GM23338 (cell line): Measurements from ENCODE around the gene UBE2F. TPM values are rescaled to one million over a fixed set of nuclear protein-coding genes. Genes with fewer than 3 reads are reported as not detected.

ENCODE experiments used
- ATAC-seq: fragments of 200-7000 bp; cut with Tn5 transposase; 3 replicates; pipeline ENCODE4 v1.9.1; 2020
- DNase-seq: peaks from one replicate; pipeline ENCODE4 v3.0.0-alpha.2; 2015; ENCODE audit warnings: low spot score
- H2AFZ ChIP-seq: fragments of 200-600 bp; sonication (generic); 2 replicates; pipeline ENCODE4 v1.8.0; 2016; ENCODE audit warnings: antibody characterized with exemption, mild to moderate bottlenecking, moderate library complexity
- H3F3A ChIP-seq: fragments of 200-600 bp; sonication (generic); replicated peaks from 2 replicates; pipeline ENCODE4 v1.8.0; 2017; ENCODE audit warnings: antibody characterized with exemption, mixed run types, low read depth
- H3K27ac ChIP-seq: fragments of 200-600 bp; sonication (generic); 2 replicates; pipeline ENCODE4 v1.6.1; 2016; ENCODE audit warnings: low read depth
- H3K27me3 ChIP-seq: fragments of 200-600 bp; sonication (generic); 2 replicates; pipeline ENCODE4 v1.8.0; 2016; ENCODE audit warnings: mild to moderate bottlenecking, mixed run types, moderate library complexity; ENCODE audit not compliant: insufficient read depth
- H3K36me3 ChIP-seq: fragments of 200-600 bp; sonication (generic); 2 replicates; pipeline ENCODE4 v1.8.0; 2016; ENCODE audit warnings: mild to moderate bottlenecking; ENCODE audit not compliant: insufficient read depth
- H3K4me1 ChIP-seq: fragments of 200-600 bp; sonication (generic); 2 replicates; pipeline ENCODE4 v1.8.0; 2016; ENCODE audit warnings: mild to moderate bottlenecking, moderate library complexity; ENCODE audit not compliant: insufficient read depth
- H3K4me2 ChIP-seq: fragments of 200-600 bp; sonication (generic); 2 replicates; pipeline ENCODE4 v1.7.1; 2017; ENCODE audit warnings: mixed run types
- H3K4me3 ChIP-seq: fragments of 200-600 bp; sonication (generic); 2 replicates; pipeline ENCODE4 v1.6.1; 2016; ENCODE audit warnings: mixed run types
- H3K79me2 ChIP-seq: fragments of 200-600 bp; sonication (generic); replicated peaks from 2 replicates; pipeline ENCODE4 v1.8.0; 2017; ENCODE audit warnings: mild to moderate bottlenecking; ENCODE audit not compliant: insufficient read depth
- H3K9me2 ChIP-seq: fragments of 200-600 bp; sonication (generic); 2 replicates; pipeline ENCODE4 v1.8.0; 2017; ENCODE audit not compliant: insufficient read depth
- H4K20me1 ChIP-seq: fragments of 200-600 bp; sonication (generic); replicated peaks from 2 replicates; pipeline ENCODE4 v1.8.0; 2017; ENCODE audit warnings: mild to moderate bottlenecking; ENCODE audit not compliant: insufficient read depth
- H3K27ac Mint-ChIP-seq: 2 replicates; pipeline ENCODE4 v1.8.0; 2020; ENCODE audit warnings: inconsistent platforms, mild to moderate bottlenecking, moderate library complexity, mixed read lengths
- H3K27me3 Mint-ChIP-seq: 3 replicates; pipeline ENCODE4 v1.8.0; 2022; ENCODE audit warnings: low read depth, mild to moderate bottlenecking, moderate library complexity, mixed read lengths, inconsistent platforms; ENCODE audit not compliant: insufficient read depth, poor library complexity
- H3K36me3 Mint-ChIP-seq: 3 replicates; pipeline ENCODE4 v1.8.0; 2021; ENCODE audit warnings: low read depth, mild to moderate bottlenecking, inconsistent platforms, moderate library complexity, mixed read lengths
- H3K4me1 Mint-ChIP-seq: 3 replicates; pipeline ENCODE4 v1.8.0; 2020; ENCODE audit warnings: mild to moderate bottlenecking, inconsistent platforms, mixed read lengths
- H3K4me3 Mint-ChIP-seq: 3 replicates; pipeline ENCODE4 v1.8.0; 2021; ENCODE audit warnings: moderate library complexity, mild to moderate bottlenecking, inconsistent platforms, mixed read lengths
- H3K9me3 Mint-ChIP-seq: 3 replicates; pipeline ENCODE4 v1.8.0; 2020; ENCODE audit warnings: moderate library complexity, mild to moderate bottlenecking, inconsistent platforms, mixed read lengths
- CREB1 ChIP-seq: fragments of 250-450 bp; sonication (Bioruptor Pico); IDR thresholded peaks from 2 replicates; pipeline ENCODE4 v1.5.0; 2020; ENCODE audit warnings: low read depth, mild to moderate bottlenecking, moderate library complexity
- ETS1 ChIP-seq: IDR thresholded peaks from 2 replicates; pipeline ENCODE4 v1.6.1; 2016; ENCODE audit warnings: antibody characterized with exemption
- EZH2 ChIP-seq: fragments of 200-600 bp; sonication (generic); IDR thresholded peaks from one replicate; pipeline ENCODE4 v1.8.0; 2017; ENCODE audit warnings: antibody characterized with exemption, mild to moderate bottlenecking, low read depth; ENCODE audit not compliant: unreplicated experiment
- EZH2phosphoT487 ChIP-seq: fragments of 200-600 bp; sonication (generic); IDR thresholded peaks from one replicate; pipeline ENCODE4 v1.8.1; 2018; ENCODE audit warnings: antibody characterized with exemption; ENCODE audit not compliant: unreplicated experiment
- JUNB ChIP-seq: IDR thresholded peaks from one replicate; pipeline ENCODE4 v1.6.1; 2016; ENCODE audit warnings: antibody characterized with exemption; ENCODE audit not compliant: unreplicated experiment
- NANOG ChIP-seq: IDR thresholded peaks from 2 replicates; pipeline ENCODE4 v1.6.1; 2016; ENCODE audit warnings: antibody characterized with exemption, borderline replicate concordance
- POLR2AphosphoS5 ChIP-seq: IDR thresholded peaks from 2 replicates; pipeline ENCODE4 v1.6.1; 2016; ENCODE audit warnings: antibody characterized with exemption, low read depth
- STAT1 ChIP-seq: IDR thresholded peaks from one replicate; pipeline ENCODE4 v1.6.1; 2016; ENCODE audit warnings: antibody characterized with exemption; ENCODE audit not compliant: unreplicated experiment
- ZNF114 ChIP-seq: fragments of 250-450 bp; sonication (Bioruptor Pico); IDR thresholded peaks from 2 replicates; pipeline ENCODE4 v1.5.0; 2020; ENCODE audit warnings: mild to moderate bottlenecking, moderate library complexity
- ZNF462 ChIP-seq: fragments of 250-450 bp; sonication (Bioruptor Pico); IDR thresholded peaks from 2 replicates; pipeline ENCODE4 v1.5.0; 2020; ENCODE audit warnings: mild to moderate bottlenecking, moderate library complexity
- polyA plus RNA-seq: library from polyadenylated mRNA; unstranded; fragments of >200 nt; fragmentation: Nextera tagmentation; extraction: Ambion mirVana; gene quantifications from 2 replicates; pipeline ENCODE4 v1.2.1, GENCODE V29; 2016
- total RNA-seq: library from RNA; depleted of rRNA; stranded (reverse); fragments of >200 nt; shearing (Covaris generic); gene quantifications from 2 replicates; pipeline ENCODE4 v1.2.3, GENCODE V29; 2014
- TF ChIP-seq, protein P1 (sequence below), 2 experiments: fragments of 200-600 bp in 1 of 2; sonication (generic) in 1 of 2; conservative IDR thresholded peaks; 2 replicates each; pipeline versions ENCODE4 v1.5.1 to v1.6.1; 2016 to 2017; ENCODE audit warnings: antibody characterized with exemption in 2 of 2, low read depth in 2 of 2, mild to moderate bottlenecking in 2 of 2, moderate library complexity in 1 of 2

UBE2F gene
- total and polyA plus RNA-seq, 2 experiments from 2014 or later = 98.2 to 106 TPM

DNA sequence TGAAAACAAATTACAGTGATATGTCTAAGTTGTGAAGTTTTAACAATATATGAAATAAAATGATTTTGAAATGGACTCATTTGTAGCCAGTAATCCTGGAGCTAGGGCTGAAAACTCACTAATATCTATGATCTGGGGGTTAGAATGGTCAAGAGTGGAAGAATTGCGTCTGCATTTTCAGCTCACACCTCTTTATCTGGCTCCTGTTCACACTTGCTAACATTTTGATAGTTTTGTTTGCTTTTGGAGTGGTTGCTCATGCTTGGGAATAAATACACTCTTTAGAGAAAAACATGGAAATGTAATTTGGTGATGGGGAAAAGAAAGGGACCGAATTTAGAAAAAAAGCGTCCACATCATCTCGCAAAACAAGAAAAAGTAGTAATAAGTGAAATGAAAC lies 30.7 kb downstream of the UBE2F start:
- no peak overlapping the region for H3K27ac Mint-ChIP-seq
- DNase-seq = no peak
- Histone ChIP-seq H3K4me3 (no peak overlapping the region), H2AFZ (no peak overlapping the region), H3K27ac (no peak overlapping the region), H3K9me2 (no peaks in the 10 kb centered on the region), H3F3A (no peaks in the 10 kb centered on the region), H3K4me1 (no peaks in the 10 kb centered on the region), H3K4me2 (no peak overlapping the region), H4K20me1 (no peaks in the 10 kb centered on the region; the same call in 1 of the 2 replicates), H3K79me2 (0 out of 2 replicates have a peak, but pooled peaks cover 6% of the 10 kb centered on the region), H3K36me3 (no peaks in the 10 kb centered on the region), H3K27me3 (no peaks in the 10 kb centered on the region)
- peaks cover 11% of the 10 kb centered on the region; the same call in 2 of the 3 replicates for H3K9me3 Mint-ChIP-seq
- ATAC-seq = no peak
- peaks cover 1% of the 10 kb centered on the region for H3K27me3 Mint-ChIP-seq
- no peak overlapping the region for H3K4me3 Mint-ChIP-seq
- no peak for TF ChIP-seq ZNF114 (CRISPR knock-in tag)
- no peaks in the 10 kb centered on the region for H3K4me1 Mint-ChIP-seq
- H3K36me3 Mint-ChIP-seq = peaks cover 27% of the 10 kb centered on the region

GRCh38 chr2:237998530-237998929 lies 31.7 kb downstream of the UBE2F start:
- H3K4me1 Mint-ChIP-seq = no peaks in the 10 kb centered on the region
- Histone ChIP-seq H3K4me2 (no peak overlapping the region), H4K20me1 (peaks cover 4% of the 10 kb centered on the region)

More at GRCh38 chr2:237998530-237998929, 31.7 kb downstream of the UBE2F start:
- peaks cover 24% of the 10 kb centered on the region for H3K36me3 Mint-ChIP-seq
- Histone ChIP-seq H3F3A (no peaks in the 10 kb centered on the region), H3K9me2 (no peaks in the 10 kb centered on the region), H3K27me3 (no peaks in the 10 kb centered on the region), H3K79me2 (0 out of 2 replicates have a peak, but pooled peaks cover 6% of the 10 kb centered on the region), H3K4me1 (no peaks in the 10 kb centered on the region), H3K4me3 (no peak overlapping the region), H2AFZ (no peak overlapping the region), H3K27ac (no peak overlapping the region), H3K36me3 (no peaks in the 10 kb centered on the region)
- H3K4me3 Mint-ChIP-seq = no peak overlapping the region
- peaks cover 11% of the 10 kb centered on the region; the same call in 2 of the 3 replicates for H3K9me3 Mint-ChIP-seq
- no peak for ATAC-seq
- H3K27ac Mint-ChIP-seq = no peak overlapping the region; the same call in 1 of the 2 replicates
- no peak for DNase-seq
- TF ChIP-seq ZNF114 (CRISPR knock-in tag) (no peak), ZNF462 (CRISPR knock-in tag) (no peak), JUNB (no peak), EZH2 (no peak), CREB1 (CRISPR knock-in tag) (no peak), STAT1 (no peak), EZH2phosphoT487 (no peak), ETS1 (no peak), NANOG (no peak), POLR2AphosphoS5 (no peak)
- TF ChIP-seq, protein P1, sequence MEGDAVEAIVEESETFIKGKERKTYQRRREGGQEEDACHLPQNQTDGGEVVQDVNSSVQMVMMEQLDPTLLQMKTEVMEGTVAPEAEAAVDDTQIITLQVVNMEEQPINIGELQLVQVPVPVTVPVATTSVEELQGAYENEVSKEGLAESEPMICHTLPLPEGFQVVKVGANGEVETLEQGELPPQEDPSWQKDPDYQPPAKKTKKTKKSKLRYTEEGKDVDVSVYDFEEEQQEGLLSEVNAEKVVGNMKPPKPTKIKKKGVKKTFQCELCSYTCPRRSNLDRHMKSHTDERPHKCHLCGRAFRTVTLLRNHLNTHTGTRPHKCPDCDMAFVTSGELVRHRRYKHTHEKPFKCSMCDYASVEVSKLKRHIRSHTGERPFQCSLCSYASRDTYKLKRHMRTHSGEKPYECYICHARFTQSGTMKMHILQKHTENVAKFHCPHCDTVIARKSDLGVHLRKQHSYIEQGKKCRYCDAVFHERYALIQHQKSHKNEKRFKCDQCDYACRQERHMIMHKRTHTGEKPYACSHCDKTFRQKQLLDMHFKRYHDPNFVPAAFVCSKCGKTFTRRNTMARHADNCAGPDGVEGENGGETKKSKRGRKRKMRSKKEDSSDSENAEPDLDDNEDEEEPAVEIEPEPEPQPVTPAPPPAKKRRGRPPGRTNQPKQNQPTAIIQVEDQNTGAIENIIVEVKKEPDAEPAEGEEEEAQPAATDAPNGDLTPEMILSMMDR (conservative IDR thresholded peaks at IDR 0.05; ENCODE audit: low read depth in 2 of 2) = no peak
- H3K27me3 Mint-ChIP-seq = peaks cover 1% of the 10 kb centered on the region
